ENCODE results near the gene ZFHX3. TPM values are rescaled to one million over a fixed set of nuclear protein-coding genes. Genes with fewer than 3 reads are reported as not detected.

Gene ZFHX3
- total RNA-seq, 3 donors from 2014 or later = 13.8 to 36.0 (median 15.5) TPM

- Histone ChIP-seq H3K4me1 (ENCODE audit: low read depth) (no peaks in the 10 kb centered on the region), H3K9me3 (no peaks in the 10 kb centered on the region), H3K36me3 (ENCODE audit: low read depth) (no peaks in the 10 kb centered on the region), H3K4me3 (no peak overlapping the region)
- TF ChIP-seq CTCF (IDR thresholded peaks at IDR 0.05) = no peak
- intact Hi-C loops (cut with DNase I, micrococcal nuclease) = no loop called here
- DNase-seq (no peak), ATAC-seq (no peak)
Observed at GRCh38 chr16:72922714-72923113, 125.2 kb downstream of the ZFHX3 start.

GRCh38 chr16:72921620-72922019 is 126.3 kb downstream of the ZFHX3 start:
- no peaks in the 10 kb centered on the region for H3K4me1 ChIP-seq (ENCODE audit: low read depth)
- H3K36me3 ChIP-seq (ENCODE audit: low read depth) = no peaks in the 10 kb centered on the region
- no peaks in the 10 kb centered on the region for H3K9me3 ChIP-seq
- intact Hi-C loops (cut with DNase I, micrococcal nuclease) = no loop called here
- DNase-seq (no peak), ATAC-seq (no peak)
- H3K4me3 ChIP-seq = no peak overlapping the region
- no peak for TF ChIP-seq CTCF (IDR thresholded peaks at IDR 0.05)

GRCh38 chr16:72921106-72921505 is 126.8 kb downstream of the ZFHX3 start:
- intact Hi-C loops (cut with DNase I, micrococcal nuclease) = no loop called here
- Histone ChIP-seq H3K36me3 (ENCODE audit: low read depth) (no peaks in the 10 kb centered on the region), H3K4me1 (ENCODE audit: low read depth) (no peaks in the 10 kb centered on the region), H3K4me3 (no peak overlapping the region), H3K9me3 (no peaks in the 10 kb centered on the region)
- no peak for DNase-seq
- no peak for TF ChIP-seq CTCF (IDR thresholded peaks at IDR 0.05)
- no peak for ATAC-seq

- intact Hi-C loops (cut with DNase I, micrococcal nuclease) = no loop called here
- TF ChIP-seq CTCF (IDR thresholded peaks at IDR 0.05) = no peak
- H3K4me1 ChIP-seq (ENCODE audit: low read depth) = no peaks in the 10 kb centered on the region
- DNase-seq (no peak), ATAC-seq (no peak)
- no peak overlapping the region for H3K4me3 ChIP-seq
- no peaks in the 10 kb centered on the region for H3K9me3 ChIP-seq
- no peaks in the 10 kb centered on the region for H3K36me3 ChIP-seq (ENCODE audit: low read depth)
Observed at GRCh38 chr16:72917051-72917450, 130.9 kb downstream of the ZFHX3 start.

- no peaks in the 10 kb centered on the region for H3K4me1 ChIP-seq (ENCODE audit: low read depth)
- no peak for ATAC-seq
- no peak for DNase-seq
- intact Hi-C loops (cut with DNase I, micrococcal nuclease) = no loop called here
- H3K9me3 ChIP-seq = no peaks in the 10 kb centered on the region
- no peak overlapping the region for H3K4me3 ChIP-seq
- H3K36me3 ChIP-seq (ENCODE audit: low read depth) = no peaks in the 10 kb centered on the region
- TF ChIP-seq CTCF (IDR thresholded peaks at IDR 0.05) = no peak
Observed at GRCh38 chr16:72915331-72915730, 132.6 kb downstream of the ZFHX3 start.

- no peak for TF ChIP-seq CTCF (IDR thresholded peaks at IDR 0.05)
- no peak for ATAC-seq
- H3K36me3 ChIP-seq (ENCODE audit: low read depth) = no peaks in the 10 kb centered on the region
- no peak for DNase-seq
- intact Hi-C loops (cut with DNase I, micrococcal nuclease) = no loop called here
- no peak overlapping the region for H3K4me3 ChIP-seq
- H3K4me1 ChIP-seq (ENCODE audit: low read depth) = no peaks in the 10 kb centered on the region
- no peaks in the 10 kb centered on the region for H3K9me3 ChIP-seq
Observed at GRCh38 chr16:72913551-72913950, 134.4 kb downstream of the ZFHX3 start.

Measured in mucosa of descending colon (tissue), 3 donors.